H1 (cell line): Measurements from ENCODE around the gene DTNB. TPM values are rescaled to one million over a fixed set of nuclear protein-coding genes. Genes with fewer than 3 reads are reported as not detected.
A peak's percentile ranks its signal among the peaks of the same experiment; 100 is the strongest.

ENCODE experiments used
- CTCF ChIA-PET: fragments of 300-600 bp; sonication (Branson Sonifier 250); formaldehyde crosslinking; loops from one replicate; lab custom pipeline; 2021; ENCODE audit not compliant: partially characterized antibody; lab: Charles Lee
- POLR2A ChIA-PET: fragments of 300-600 bp; sonication (Branson Sonifier 250); formaldehyde crosslinking; loops from one replicate; lab custom pipeline; 2021; ENCODE audit warnings: inconsistent platforms; ENCODE audit not compliant: partially characterized antibody; lab: Charles Lee
- DNase-seq, 2 experiments: peaks; one replicate each; pipeline versions ENCODE4 v3.0.0 to v3.0.0-alpha.2; 2010 to 2022; ENCODE audit warnings: low spot score in 2 of 2, low read depth in 1 of 2, mixed read lengths in 1 of 2
- FAIRE-seq: peaks from 2 replicates; lab custom pipeline; 2011; peaks lifted over from hg19 to GRCh38; lab: Jason Lieb, UNC
- H2AFZ ChIP-seq: 2 replicates; pipeline ENCODE4 v1.8.1; 2012; ENCODE audit warnings: low read length, inconsistent platforms
- H2AK5ac ChIP-seq: 2 replicates; pipeline ENCODE4 v1.6.1; 2013; ENCODE audit warnings: low read depth, low read length
- H2BK120ac ChIP-seq: replicated peaks from 2 replicates; pipeline ENCODE3; 2013; ENCODE audit warnings: low read depth, low read length, inconsistent platforms
- H2BK12ac ChIP-seq: 2 replicates; pipeline ENCODE4 v1.6.1; 2013; ENCODE audit warnings: low read depth, low read length
- H2BK15ac ChIP-seq: 2 replicates; pipeline ENCODE4 v1.6.1; 2013; ENCODE audit warnings: low read length
- H2BK20ac ChIP-seq: 2 replicates; pipeline ENCODE4 v1.6.1; 2013; ENCODE audit warnings: low read length
- H2BK5ac ChIP-seq: 2 replicates; pipeline ENCODE4 v1.6.1; 2013; ENCODE audit warnings: low read depth, low read length
- H3K14ac ChIP-seq: 2 replicates; pipeline ENCODE4 v1.6.1; 2013; ENCODE audit warnings: inconsistent platforms; ENCODE audit not compliant: insufficient read length
- H3K18ac ChIP-seq: 2 replicates; pipeline ENCODE4 v1.6.1; 2013; ENCODE audit warnings: low read length; ENCODE audit errors: extremely low read depth
- H3K23ac ChIP-seq: 2 replicates; pipeline ENCODE4 v1.6.1; 2013; ENCODE audit warnings: inconsistent platforms; ENCODE audit not compliant: insufficient read length
- H3K23me2 ChIP-seq: 2 replicates; pipeline ENCODE4 v1.6.1; 2013; ENCODE audit warnings: low read depth, low read length
- H3K27ac ChIP-seq: 2 replicates; pipeline ENCODE4 v1.6.1; 2011; ENCODE audit warnings: low read depth, low read length, inconsistent platforms
- H3K27me3 ChIP-seq, 4 experiments: replicated peaks in 1 of 4; 1 replicate in 1 of 4; 2 replicates in 3 of 4; pipeline versions ENCODE4 v1.6.1 to v1.8.1; 2011 to 2013; ENCODE audit warnings: low read length in 3 of 4, mild to moderate bottlenecking in 3 of 4, inconsistent platforms in 2 of 4, mixed read lengths in 2 of 4, moderate library complexity in 1 of 4; ENCODE audit not compliant: control insufficient read depth in 3 of 4, insufficient read depth in 3 of 4; ENCODE audit errors: extremely low read depth in 1 of 4
- H3K36me3 ChIP-seq, 4 experiments: 2 replicates each; pipeline versions ENCODE4 v1.6.1 to v1.8.1; 2011 to 2013; ENCODE audit warnings: mild to moderate bottlenecking in 4 of 4, low read length in 3 of 4, moderate library complexity in 2 of 4, control low read depth in 1 of 4, inconsistent platforms in 1 of 4; ENCODE audit not compliant: insufficient read depth in 4 of 4, control insufficient read depth in 2 of 4
- H3K4ac ChIP-seq: replicated peaks from 2 replicates; pipeline ENCODE3; 2013; ENCODE audit warnings: low read length, low read depth, mixed read lengths, inconsistent platforms; ENCODE audit not compliant: insufficient read length
- H3K4me1 ChIP-seq, 4 experiments: replicated peaks in 1 of 4; 1 replicate in 1 of 4; 2 replicates in 3 of 4; pipeline versions ENCODE4 v1.6.1 to v1.8.1; 2011 to 2013; ENCODE audit warnings: low read length in 3 of 4, inconsistent platforms in 2 of 4, mixed read lengths in 1 of 4; ENCODE audit not compliant: insufficient read depth in 4 of 4, control insufficient read depth in 3 of 4
- H3K4me2 ChIP-seq, 2 experiments: 2 replicates each; pipeline versions ENCODE4 v1.6.1 to v1.8.1; 2011 to 2013; ENCODE audit warnings: low read depth in 2 of 2, low read length in 2 of 2, control low read depth in 1 of 2, inconsistent platforms in 1 of 2, mild to moderate bottlenecking in 1 of 2; ENCODE audit not compliant: insufficient read depth in 1 of 2
- H3K4me3 ChIP-seq, 4 experiments: fragments of 200-600, 300-600 bp in 1 of 4; sonication (generic), shearing (Covaris generic), sonication (Bioruptor Twin) in 1 of 4; 2 replicates each; pipeline versions ENCODE4 v1.5.1 to v1.8.1; 2011 to 2016; ENCODE audit warnings: low read length in 4 of 4, low read depth in 3 of 4, control low read depth in 2 of 4, inconsistent platforms in 2 of 4, mild to moderate bottlenecking in 2 of 4, mixed read lengths in 1 of 4, moderate library complexity in 1 of 4; ENCODE audit not compliant: insufficient read depth in 2 of 4; ENCODE audit errors: extremely low read depth in 1 of 4
- H3K56ac ChIP-seq: replicated peaks from 2 replicates; pipeline ENCODE3; 2013; ENCODE audit warnings: low read depth, mild to moderate bottlenecking, mixed read lengths, low read length, inconsistent platforms; ENCODE audit not compliant: insufficient read length
- H3K79me1 ChIP-seq: 2 replicates; pipeline ENCODE4 v1.6.1; 2013; ENCODE audit warnings: low read depth, low read length, control low read depth
- H3K79me2 ChIP-seq, 2 experiments: 2 replicates each; pipeline versions ENCODE4 v1.6.1 to v1.8.1; 2012 to 2013; ENCODE audit warnings: low read length in 2 of 2, mild to moderate bottlenecking in 2 of 2, inconsistent platforms in 1 of 2; ENCODE audit not compliant: insufficient read depth in 2 of 2, control insufficient read depth in 1 of 2
- H3K9ac ChIP-seq, 4 experiments: replicated peaks in 1 of 4; 1 replicate in 1 of 4; 2 replicates in 3 of 4; pipeline versions ENCODE4 v1.6.1 to v1.8.1; 2011 to 2013; ENCODE audit warnings: low read depth in 3 of 4, low read length in 3 of 4, control low read depth in 2 of 4, mild to moderate bottlenecking in 2 of 4, moderate library complexity in 2 of 4, inconsistent platforms in 1 of 4; ENCODE audit errors: extremely low read depth in 1 of 4
- H3K9me3 ChIP-seq, 2 experiments: 2 replicates each; pipeline versions ENCODE4 v1.6.1 to v1.8.1; 2012 to 2013; ENCODE audit warnings: mild to moderate bottlenecking in 2 of 2, moderate library complexity in 2 of 2, control low read depth in 1 of 2, inconsistent platforms in 1 of 2, low read depth in 1 of 2, low read length in 1 of 2, mixed read lengths in 1 of 2; ENCODE audit not compliant: insufficient read depth in 2 of 2
- H4K20me1 ChIP-seq, 2 experiments: replicated peaks in 1 of 2; 2 replicates each; pipeline versions ENCODE3 to v1.8.1; 2011 to 2013; ENCODE audit warnings: inconsistent platforms in 2 of 2, low read length in 2 of 2, mild to moderate bottlenecking in 1 of 2; ENCODE audit not compliant: insufficient read depth in 2 of 2, control insufficient read depth in 1 of 2
- H4K5ac ChIP-seq: 2 replicates; pipeline ENCODE4 v1.6.1; 2013; ENCODE audit warnings: low read length, low read depth, mixed read lengths, inconsistent platforms; ENCODE audit not compliant: insufficient read length
- H4K8ac ChIP-seq: 2 replicates; pipeline ENCODE4 v1.8.0; 2013; ENCODE audit warnings: mild to moderate bottlenecking, moderate library complexity, low read length, inconsistent platforms; ENCODE audit not compliant: insufficient read depth; ENCODE audit errors: extremely low read depth
- H4K91ac ChIP-seq: replicated peaks from 2 replicates; pipeline ENCODE3; 2013; ENCODE audit warnings: low read length, mixed read lengths, inconsistent platforms; ENCODE audit not compliant: insufficient read length
- JUND ChIP-seq: IDR thresholded peaks from 2 replicates; pipeline ENCODE4 v1.6.1; 2011; ENCODE audit warnings: mild to moderate bottlenecking, improper control_type of control experiment, low read length
- RAD21 ChIP-seq, 2 experiments: IDR thresholded peaks in 1 of 2; conservative IDR thresholded peaks in 1 of 2; 2 replicates each; pipeline ENCODE4 v1.6.1; 2011; ENCODE audit warnings: low read depth in 2 of 2, low read length in 2 of 2, improper control_type of control experiment in 1 of 2, inconsistent platforms in 1 of 2, mild to moderate bottlenecking in 1 of 2, moderate library complexity in 1 of 2
- SIN3A ChIP-seq, 2 experiments: IDR thresholded peaks in 1 of 2; conservative IDR thresholded peaks in 1 of 2; 2 replicates each; pipeline ENCODE4 v1.6.1; 2011 to 2012; ENCODE audit warnings: low read length in 2 of 2, improper control_type of control experiment in 1 of 2, low read depth in 1 of 2, mild to moderate bottlenecking in 1 of 2
- SIRT6 ChIP-seq: IDR thresholded peaks from one replicate; pipeline ENCODE4 v1.7.1; 2012; ENCODE audit warnings: low read length, inconsistent platforms
- WGBS, 2 experiments: shearing (Covaris generic) in 1 of 2; methylation state at CpG; one replicate each; pipeline versions ENCODE4 v1.1.6 to v1.1.7; 2013 to 2015; ENCODE audit warnings: low lambda C conversion rate in 2 of 2, mixed read lengths in 2 of 2, inconsistent platforms in 1 of 2, low coverage in 1 of 2, missing lambda C conversion rate in 1 of 2; ENCODE audit not compliant: insufficient replicate concordance in 2 of 2, insufficient coverage in 1 of 2, insufficient read length in 1 of 2; ENCODE audit errors: extremely low coverage in 1 of 2, missing lambda C conversion rate in 1 of 2; 5-methylcytosine and 5-hydroxymethylcytosine counted together
- polyA plus RNA-seq, 7 experiments: library from polyadenylated mRNA; depleted of rRNA in 3 of 7; stranded (reverse) in 5 of 7; unstranded in 2 of 7; fragments of >200 nt in 5 of 7; fragments of 200-250 nt in 2 of 7; gene quantifications; 1 replicate in 5 of 7; 2 replicates in 1 of 7; 4 replicates in 1 of 7; pipeline versions ENCODE4 v1.2.1 to v1.2.3, GENCODE V29; 2011 to 2013; ENCODE audit warnings: missing spikeins in 2 of 7, mixed read lengths in 2 of 7
- total RNA-seq: library from RNA; stranded (reverse); fragmentation: NEBNext Ultra II Directional; extraction: Animal tissue kit (Norgen Biotek cat#: 25700); gene quantifications from 2 replicates; pipeline ENCODE4 v1.2.1, GENCODE V29; 2021
- TF ChIP-seq, protein P1 (sequence below), 3 experiments: IDR thresholded peaks; 1 replicate in 2 of 3; 2 replicates in 1 of 3; pipeline versions ENCODE4 v1.5.1 to v1.6.1; 2011; ENCODE audit warnings: low read length in 3 of 3, mild to moderate bottlenecking in 3 of 3, inconsistent platforms in 2 of 3, low read depth in 1 of 3, moderate library complexity in 1 of 3; ENCODE audit not compliant: insufficient read depth in 1 of 3; ENCODE audit errors: control extremely low read depth in 1 of 3
- TF ChIP-seq, protein P2 (sequence below): IDR thresholded peaks from 2 replicates; pipeline ENCODE4 v1.6.1; 2011; ENCODE audit warnings: low read depth, mild to moderate bottlenecking, low read length; ENCODE audit not compliant: insufficient read depth

Gene DTNB
- total and polyA plus RNA-seq, 2 of the 8 experiments (the other 6 are each of a cell fraction or from before 2014, with no cell fraction given): 39.6 to 49.5 TPM

DNA sequence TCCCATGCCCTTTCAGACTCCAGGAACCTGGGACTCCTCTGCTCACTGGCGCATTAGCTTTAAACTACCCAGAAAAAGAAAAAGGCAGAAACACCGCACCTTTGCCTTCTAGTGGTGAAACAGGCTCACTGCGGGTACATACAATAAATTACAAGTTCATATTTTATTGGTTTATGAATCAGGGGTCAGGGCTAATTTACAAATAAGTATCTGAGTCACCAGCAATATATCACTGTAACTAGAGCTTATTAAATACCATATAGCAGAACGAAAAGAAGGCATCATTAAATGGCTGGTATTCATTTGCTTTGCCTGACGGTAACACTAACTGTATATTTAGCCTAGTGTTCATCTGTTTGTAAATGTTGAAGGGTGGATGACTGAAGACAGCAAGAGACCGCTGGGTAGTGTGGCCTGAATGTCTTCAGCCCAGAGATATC is 26.9 kb upstream of the DTNB start:
- Histone ChIP-seq H2AFZ (no peak overlapping the region), H4K91ac (no peak overlapping the region), H3K56ac (no peak overlapping the region), H3K14ac (no peak overlapping the region), H2BK15ac (no peak overlapping the region), H3K4ac (no peak overlapping the region), H3K79me2 (no peaks in the 10 kb centered on the region), H2BK12ac (no peak overlapping the region), H4K5ac (no peak overlapping the region), H4K8ac (no peak overlapping the region), H3K9me3 (peaks cover 0 to 5% of the 10 kb centered on the region in 2 experiments; a peak in 1 of 4 replicates), H3K27ac (no peak overlapping the region), H2BK120ac (no peak overlapping the region), H3K27me3 (peaks cover 0 to 8% (median under 1%) of the 10 kb centered on the region in 4 experiments; a peak in 2 of 7 replicates), H3K23ac (no peak overlapping the region), H3K9ac (no peak overlapping the region), H3K18ac (no peak overlapping the region), H3K79me1 (no peaks in the 10 kb centered on the region), H3K4me2 (no peak overlapping the region), H3K36me3 (no peaks in the 10 kb centered on the region), H3K4me3 (no peak overlapping the region), H2BK20ac (no peak overlapping the region), H3K4me1 (peaks cover 0 to 12% (median 6%) of the 10 kb centered on the region in 4 experiments; a peak in 6 of 7 replicates), H2AK5ac (no peak overlapping the region), H4K20me1 (no peaks in the 10 kb centered on the region), H3K23me2 (no peaks in the 10 kb centered on the region; the same call in 1 of the 2 replicates), H2BK5ac (no peak overlapping the region)
- TF ChIP-seq, protein P1, sequence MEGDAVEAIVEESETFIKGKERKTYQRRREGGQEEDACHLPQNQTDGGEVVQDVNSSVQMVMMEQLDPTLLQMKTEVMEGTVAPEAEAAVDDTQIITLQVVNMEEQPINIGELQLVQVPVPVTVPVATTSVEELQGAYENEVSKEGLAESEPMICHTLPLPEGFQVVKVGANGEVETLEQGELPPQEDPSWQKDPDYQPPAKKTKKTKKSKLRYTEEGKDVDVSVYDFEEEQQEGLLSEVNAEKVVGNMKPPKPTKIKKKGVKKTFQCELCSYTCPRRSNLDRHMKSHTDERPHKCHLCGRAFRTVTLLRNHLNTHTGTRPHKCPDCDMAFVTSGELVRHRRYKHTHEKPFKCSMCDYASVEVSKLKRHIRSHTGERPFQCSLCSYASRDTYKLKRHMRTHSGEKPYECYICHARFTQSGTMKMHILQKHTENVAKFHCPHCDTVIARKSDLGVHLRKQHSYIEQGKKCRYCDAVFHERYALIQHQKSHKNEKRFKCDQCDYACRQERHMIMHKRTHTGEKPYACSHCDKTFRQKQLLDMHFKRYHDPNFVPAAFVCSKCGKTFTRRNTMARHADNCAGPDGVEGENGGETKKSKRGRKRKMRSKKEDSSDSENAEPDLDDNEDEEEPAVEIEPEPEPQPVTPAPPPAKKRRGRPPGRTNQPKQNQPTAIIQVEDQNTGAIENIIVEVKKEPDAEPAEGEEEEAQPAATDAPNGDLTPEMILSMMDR (IDR thresholded peaks at IDR 0.05; ENCODE audit: control extremely low read depth in 1 of 3, insufficient read depth in 1 of 3, low read depth in 1 of 3, low read length in 3 of 3): peak in 2 of 3 experiments; percentile 50 to 74; a peak in 2 of 4 replicates
- TF ChIP-seq RAD21 (IDR thresholded peaks at IDR 0.05 in 1 of 2, conservative IDR thresholded peaks at IDR 0.05 in 1 of 2; ENCODE audit: low read depth in 2 of 2, low read length in 2 of 2): peak; percentile 63 to 64
- TF ChIP-seq JUND: no peak
- TF ChIP-seq, protein P2, sequence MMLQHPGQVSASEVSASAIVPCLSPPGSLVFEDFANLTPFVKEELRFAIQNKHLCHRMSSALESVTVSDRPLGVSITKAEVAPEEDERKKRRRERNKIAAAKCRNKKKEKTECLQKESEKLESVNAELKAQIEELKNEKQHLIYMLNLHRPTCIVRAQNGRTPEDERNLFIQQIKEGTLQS: no peak
- no peak for TF ChIP-seq SIRT6
- TF ChIP-seq SIN3A (conservative IDR thresholded peaks at IDR 0.05 in 1 of 2, IDR thresholded peaks at IDR 0.05 in 1 of 2; ENCODE audit: low read depth in 1 of 2, low read length in 2 of 2): no peak
- CTCF ChIA-PET: interaction anchor here (0.6 to 6.8 kb wide), 32 partner anchors 10 to 699 kb away, joined by 3 to 110 read pairs (median 4); partner anchors contain the start of gene DTNB
- POLR2A ChIA-PET: interaction anchor here (0.7 to 1.2 kb wide), 2 partner anchors 19 to 94 kb away, joined by 3 read pairs; no protein-coding TSS in a partner anchor
- DNase-seq (no peak), FAIRE-seq (no peak)
- 40% methylated on average over 6 of the region's 6 CpGs; no CpG with 5 or more reads in 1 of the 2 experiments for WGBS, 2 experiments
